Measurements from ENCODE around the gene GSX1.

DNA sequence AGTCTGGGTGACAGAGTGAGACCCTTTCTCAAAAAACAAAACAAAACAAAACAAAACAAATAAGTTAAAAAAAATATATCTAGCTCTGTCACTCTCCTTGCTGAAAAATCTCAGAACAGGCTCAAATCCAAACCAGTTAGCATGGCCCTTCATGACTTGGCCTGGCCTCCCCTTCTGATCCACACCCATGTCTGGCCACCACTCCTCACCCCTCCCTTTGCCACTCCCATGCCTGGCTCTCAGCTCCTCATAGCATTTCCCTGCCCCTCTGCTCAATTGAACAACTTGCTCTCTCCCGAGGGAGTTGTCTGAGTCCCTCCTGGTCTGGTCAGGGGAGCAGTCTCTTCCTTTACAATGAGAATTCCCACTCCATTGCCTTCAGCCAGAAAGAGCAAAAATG is 4.0 kb upstream of the GSX1 start:
- TF ChIP-seq POLR2AphosphoS5 (IDR thresholded peaks at IDR 0.05; ENCODE audit: insufficient read depth, low read depth, low read length) (no peak), EZH2 (IDR thresholded peaks at IDR 0.05; ENCODE audit: borderline replicate concordance, low read depth, low read length, severe bottlenecking) (no peak), POLR2A (IDR thresholded peaks at IDR 0.05; ENCODE audit: low read depth, low read length) (no peak), MYC (IDR thresholded peaks at IDR 0.05; ENCODE audit: low read depth, low read length) (no peak), FOS (IDR thresholded peaks at IDR 0.05; ENCODE audit: borderline replicate concordance, insufficient read depth, low read length) (no peak), JUN (IDR thresholded peaks at IDR 0.05; ENCODE audit: borderline replicate concordance, insufficient read depth, insufficient read length, low read depth) (no peak)
- TF ChIP-seq, protein P1, sequence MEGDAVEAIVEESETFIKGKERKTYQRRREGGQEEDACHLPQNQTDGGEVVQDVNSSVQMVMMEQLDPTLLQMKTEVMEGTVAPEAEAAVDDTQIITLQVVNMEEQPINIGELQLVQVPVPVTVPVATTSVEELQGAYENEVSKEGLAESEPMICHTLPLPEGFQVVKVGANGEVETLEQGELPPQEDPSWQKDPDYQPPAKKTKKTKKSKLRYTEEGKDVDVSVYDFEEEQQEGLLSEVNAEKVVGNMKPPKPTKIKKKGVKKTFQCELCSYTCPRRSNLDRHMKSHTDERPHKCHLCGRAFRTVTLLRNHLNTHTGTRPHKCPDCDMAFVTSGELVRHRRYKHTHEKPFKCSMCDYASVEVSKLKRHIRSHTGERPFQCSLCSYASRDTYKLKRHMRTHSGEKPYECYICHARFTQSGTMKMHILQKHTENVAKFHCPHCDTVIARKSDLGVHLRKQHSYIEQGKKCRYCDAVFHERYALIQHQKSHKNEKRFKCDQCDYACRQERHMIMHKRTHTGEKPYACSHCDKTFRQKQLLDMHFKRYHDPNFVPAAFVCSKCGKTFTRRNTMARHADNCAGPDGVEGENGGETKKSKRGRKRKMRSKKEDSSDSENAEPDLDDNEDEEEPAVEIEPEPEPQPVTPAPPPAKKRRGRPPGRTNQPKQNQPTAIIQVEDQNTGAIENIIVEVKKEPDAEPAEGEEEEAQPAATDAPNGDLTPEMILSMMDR (IDR thresholded peaks at IDR 0.05; ENCODE audit: extremely low read depth in 1 of 2, insufficient read depth in 1 of 2, low read depth in 1 of 2, low read length in 2 of 2), result no peak
- TF ChIP-seq, protein P2, sequence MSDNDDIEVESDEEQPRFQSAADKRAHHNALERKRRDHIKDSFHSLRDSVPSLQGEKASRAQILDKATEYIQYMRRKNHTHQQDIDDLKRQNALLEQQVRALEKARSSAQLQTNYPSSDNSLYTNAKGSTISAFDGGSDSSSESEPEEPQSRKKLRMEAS (IDR thresholded peaks at IDR 0.05; ENCODE audit: insufficient read depth, insufficient read length), result no peak

Data from endothelial cell of umbilical vein (primary cell).